ENCODE results near the gene CTTNBP2NL. TPM values are rescaled to one million over a fixed set of nuclear protein-coding genes. Genes with fewer than 3 reads are reported as not detected.

CTTNBP2NL gene
- total RNA-seq, 1 experiment from 2014 or later: 38.8 TPM

DNA sequence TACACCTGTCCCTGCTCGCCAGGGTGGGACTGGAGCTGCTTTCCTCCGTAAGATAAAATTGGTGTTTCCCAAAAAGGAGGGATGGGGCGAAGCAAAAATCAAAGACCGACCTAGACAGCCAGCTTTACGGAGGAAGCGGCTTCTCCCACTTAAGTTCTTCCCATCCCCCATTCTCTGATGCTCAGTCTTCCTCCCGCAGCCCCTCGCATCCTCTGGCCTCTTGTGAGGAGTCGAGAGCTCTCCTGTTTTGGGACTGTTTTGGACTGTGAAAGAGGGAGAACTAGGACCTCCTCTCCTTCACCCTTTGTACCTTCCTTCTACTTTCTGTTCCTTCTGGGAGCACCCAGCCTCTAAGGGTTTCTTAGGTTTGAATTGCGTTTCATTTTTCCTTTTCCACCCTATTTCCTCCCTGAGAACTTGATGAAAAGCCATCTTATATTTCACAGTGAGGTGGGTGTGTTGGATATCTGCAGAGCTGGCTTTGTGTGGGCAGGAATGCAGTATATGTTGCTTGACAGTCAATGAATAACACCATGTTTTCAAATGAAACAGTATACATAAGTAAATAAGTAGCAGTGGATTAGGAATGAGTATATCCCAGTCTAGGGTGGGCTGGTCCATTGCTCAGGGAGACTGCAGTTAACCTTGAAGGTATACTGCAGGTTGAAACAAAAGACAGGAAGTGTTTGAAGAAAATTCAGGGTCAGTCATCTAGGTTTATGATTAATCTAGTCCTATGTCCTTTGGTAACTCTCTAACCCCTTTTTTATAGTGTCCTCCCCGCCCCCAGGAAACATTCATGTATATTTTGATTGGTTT is 848 bp downstream of the CTTNBP2NL start:
- peak overlapping the region; percentile 96 to 99 (median 96) for H3K27ac Mint-ChIP-seq
- no peak overlapping the region for H2BK5ac ChIP-seq (ENCODE audit: insufficient read length, low read length)
- no peak overlapping the region for H3K23ac ChIP-seq (ENCODE audit: insufficient read length, low read depth, low read length)
- no peaks in the 10 kb centered on the region for H3K36me3 Mint-ChIP-seq (ENCODE audit: insufficient read depth in 1 of 3, low read depth in 3 of 3)
- H3K4me1 Mint-ChIP-seq: peaks cover 48 to 50% of the 10 kb centered on the region in 2 experiments
- DNase-seq: no peak
- no peak overlapping the region for H3K14ac ChIP-seq (ENCODE audit: insufficient read depth, low read length)
- no peak overlapping the region for H4K8ac ChIP-seq (replicated peaks; ENCODE audit: insufficient read length, low read depth, low read length)
- no peaks in the 10 kb centered on the region for H3K9me3 ChIP-seq (ENCODE audit: control insufficient read depth, low read depth, low read length)
- no peaks in the 10 kb centered on the region for H3K27me3 ChIP-seq (ENCODE audit: insufficient read depth, low read length)
- H4K91ac ChIP-seq (ENCODE audit: insufficient read length, low read depth, low read length): no peak overlapping the region
- no peak overlapping the region for H2BK20ac ChIP-seq (ENCODE audit: low read depth, low read length, poor library complexity, severe bottlenecking)
- peak overlapping the region; percentile 91 for H3K18ac ChIP-seq (ENCODE audit: insufficient read length, low read depth, low read length)
- no peak overlapping the region for H2AFZ ChIP-seq (ENCODE audit: low read length)
- H2AK5ac ChIP-seq (ENCODE audit: insufficient read length, low read length): no peak overlapping the region
- no peak overlapping the region for H3K4ac ChIP-seq (ENCODE audit: low read depth, low read length)
- H2BK15ac ChIP-seq (ENCODE audit: low read depth, low read length): no peak overlapping the region
- no peaks in the 10 kb centered on the region for H3K9me3 Mint-ChIP-seq
- peak overlapping the region; percentile 80 for H3K9ac ChIP-seq (ENCODE audit: extremely low read depth, insufficient read length, low read length)
- peaks cover 19% of the 10 kb centered on the region; the same call in 1 of the 2 replicates for H3K79me2 ChIP-seq (ENCODE audit: insufficient read depth, low read length)
- peak overlapping the region; percentile 85 for H3K4me2 ChIP-seq (ENCODE audit: insufficient read depth, insufficient read length, low read length)
- H2BK120ac ChIP-seq (ENCODE audit: low read depth, low read length, poor library complexity, severe bottlenecking): no peak overlapping the region
- TF ChIP-seq, protein P1, sequence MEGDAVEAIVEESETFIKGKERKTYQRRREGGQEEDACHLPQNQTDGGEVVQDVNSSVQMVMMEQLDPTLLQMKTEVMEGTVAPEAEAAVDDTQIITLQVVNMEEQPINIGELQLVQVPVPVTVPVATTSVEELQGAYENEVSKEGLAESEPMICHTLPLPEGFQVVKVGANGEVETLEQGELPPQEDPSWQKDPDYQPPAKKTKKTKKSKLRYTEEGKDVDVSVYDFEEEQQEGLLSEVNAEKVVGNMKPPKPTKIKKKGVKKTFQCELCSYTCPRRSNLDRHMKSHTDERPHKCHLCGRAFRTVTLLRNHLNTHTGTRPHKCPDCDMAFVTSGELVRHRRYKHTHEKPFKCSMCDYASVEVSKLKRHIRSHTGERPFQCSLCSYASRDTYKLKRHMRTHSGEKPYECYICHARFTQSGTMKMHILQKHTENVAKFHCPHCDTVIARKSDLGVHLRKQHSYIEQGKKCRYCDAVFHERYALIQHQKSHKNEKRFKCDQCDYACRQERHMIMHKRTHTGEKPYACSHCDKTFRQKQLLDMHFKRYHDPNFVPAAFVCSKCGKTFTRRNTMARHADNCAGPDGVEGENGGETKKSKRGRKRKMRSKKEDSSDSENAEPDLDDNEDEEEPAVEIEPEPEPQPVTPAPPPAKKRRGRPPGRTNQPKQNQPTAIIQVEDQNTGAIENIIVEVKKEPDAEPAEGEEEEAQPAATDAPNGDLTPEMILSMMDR (conservative IDR thresholded peaks at IDR 0.05): no peak
- no peak overlapping the region for H3K56ac ChIP-seq (ENCODE audit: insufficient read length, low read depth, low read length)
- no peak overlapping the region for H2BK12ac ChIP-seq (ENCODE audit: insufficient read length, low read depth, low read length)
- no peaks in the 10 kb centered on the region; the same call in 1 of the 2 replicates for H3K4me1 ChIP-seq (ENCODE audit: insufficient read depth, low read length)
- no peaks in the 10 kb centered on the region for H4K20me1 ChIP-seq (ENCODE audit: control insufficient read depth, insufficient read depth, insufficient read length)
- H3K23me2 ChIP-seq (ENCODE audit: insufficient read length, low read depth, low read length, poor library complexity, severe bottlenecking): peaks cover 8% of the 10 kb centered on the region
- H3K4me3 Mint-ChIP-seq: peak overlapping the region; percentile 98 to 99
- H4K5ac ChIP-seq (ENCODE audit: insufficient read length, low read depth, low read length): no peak overlapping the region
- H3K79me1 ChIP-seq (ENCODE audit: insufficient read depth, low read depth, low read length, poor library complexity, severe bottlenecking): peaks cover 2% of the 10 kb centered on the region
- no peak overlapping the region for H3K27ac ChIP-seq (ENCODE audit: insufficient read length, low read depth, low read length)
- H3T11ph ChIP-seq (ENCODE audit: low read length): no peak overlapping the region
- no peaks in the 10 kb centered on the region for H3K27me3 Mint-ChIP-seq (ENCODE audit: low read depth)
- no CpG with 5 or more reads among the region's 11 CpGs for WGBS (ENCODE audit: extremely low coverage, insufficient read length, low lambda C conversion rate)
